ENCODE measurements around the gene CLRN2. TPM values are rescaled to one million over a fixed set of nuclear protein-coding genes. Genes with fewer than 3 reads are reported as not detected.

Gene CLRN2
- total RNA-seq, 1 donor from 2014 or later = not detected

GRCh38 chr4:17502756-17503155 lies 12.2 kb upstream of the CLRN2 start:
- TF ChIP-seq CTCF (IDR thresholded peaks at IDR 0.05; ENCODE audit: partially characterized antibody, unreplicated experiment) = no peak
- peaks cover 3% of the 10 kb centered on the region for H3K27me3 Mint-ChIP-seq (ENCODE audit: unreplicated experiment)
- no peak overlapping the region for H3K4me3 Mint-ChIP-seq (ENCODE audit: unreplicated experiment)
- H3K9me3 Mint-ChIP-seq (ENCODE audit: unreplicated experiment) = peaks cover 3% of the 10 kb centered on the region
- H3K27ac Mint-ChIP-seq (ENCODE audit: unreplicated experiment) = no peak overlapping the region
- peaks cover 10% of the 10 kb centered on the region for H3K4me1 Mint-ChIP-seq (ENCODE audit: low read depth, unreplicated experiment)
- no peak for DNase-seq
- H3K36me3 Mint-ChIP-seq (ENCODE audit: unreplicated experiment) = peaks cover 4% of the 10 kb centered on the region

DNA sequence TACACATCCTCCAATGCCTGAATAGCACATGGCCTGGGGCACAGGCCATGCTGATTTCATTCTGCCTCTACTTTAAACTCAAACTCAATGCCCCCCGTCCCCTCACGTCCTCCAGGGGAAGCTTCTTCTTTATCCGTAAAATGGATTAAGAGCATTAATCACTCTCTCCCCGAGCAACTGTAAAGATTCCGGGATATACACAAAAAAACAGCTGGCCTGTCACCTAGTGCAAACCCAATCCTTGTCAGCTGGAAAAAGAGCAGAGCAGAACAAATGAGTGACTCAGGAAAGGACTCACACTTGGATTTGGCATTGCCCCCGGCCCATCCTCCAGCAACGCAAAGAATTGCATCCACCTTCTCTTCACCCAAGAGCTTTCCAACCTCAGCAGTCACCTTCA lies 10.9 kb upstream of the CLRN2 start:
- no peak overlapping the region for H3K4me3 Mint-ChIP-seq (ENCODE audit: unreplicated experiment)
- TF ChIP-seq CTCF (IDR thresholded peaks at IDR 0.05; ENCODE audit: partially characterized antibody, unreplicated experiment) = no peak
- H3K36me3 Mint-ChIP-seq (ENCODE audit: unreplicated experiment) = peaks cover 4% of the 10 kb centered on the region

DNA sequence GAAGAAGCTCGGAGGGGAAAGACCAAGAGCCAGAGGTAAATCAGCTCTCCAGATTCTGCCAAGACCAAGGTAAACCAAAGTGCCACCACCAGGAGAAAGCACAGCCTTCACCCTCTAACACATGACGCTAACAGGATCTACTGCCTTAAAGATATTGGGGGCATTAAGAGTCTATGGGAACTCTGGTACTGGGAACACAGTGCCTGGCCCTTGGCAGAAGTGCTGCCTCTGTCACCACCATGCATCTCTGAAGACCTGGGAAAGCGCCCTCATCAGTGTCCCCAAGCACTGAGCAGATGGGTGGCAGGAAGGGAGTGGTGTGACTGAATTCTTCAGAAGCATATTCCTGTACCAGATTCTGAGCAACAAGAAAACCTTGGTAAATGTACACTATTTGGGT lies 4.4 kb upstream of the CLRN2 start:
- no peak for TF ChIP-seq CTCF (IDR thresholded peaks at IDR 0.05; ENCODE audit: partially characterized antibody, unreplicated experiment)
- H3K4me1 Mint-ChIP-seq (ENCODE audit: low read depth, unreplicated experiment) = peaks cover 14% of the 10 kb centered on the region
- no peaks in the 10 kb centered on the region for H3K36me3 Mint-ChIP-seq (ENCODE audit: unreplicated experiment)
- peak overlapping the region; percentile 93 for H3K4me3 Mint-ChIP-seq (ENCODE audit: unreplicated experiment)
- peaks cover 2% of the 10 kb centered on the region for H3K27me3 Mint-ChIP-seq (ENCODE audit: unreplicated experiment)
- H3K9me3 Mint-ChIP-seq (ENCODE audit: unreplicated experiment) = peaks cover 4% of the 10 kb centered on the region
- no peak for DNase-seq
- H3K27ac Mint-ChIP-seq (ENCODE audit: unreplicated experiment) = peak overlapping the region; percentile 18

More for the DNA sequence above, 10.9 kb upstream of the CLRN2 start:
- Mint-ChIP-seq H3K4me1 (ENCODE audit: low read depth, unreplicated experiment) (peaks cover 10% of the 10 kb centered on the region), H3K27ac (ENCODE audit: unreplicated experiment) (no peak overlapping the region), H3K9me3 (ENCODE audit: unreplicated experiment) (peaks cover 3% of the 10 kb centered on the region), H3K27me3 (ENCODE audit: unreplicated experiment) (peaks cover 3% of the 10 kb centered on the region)
- no peak for DNase-seq

DNA sequence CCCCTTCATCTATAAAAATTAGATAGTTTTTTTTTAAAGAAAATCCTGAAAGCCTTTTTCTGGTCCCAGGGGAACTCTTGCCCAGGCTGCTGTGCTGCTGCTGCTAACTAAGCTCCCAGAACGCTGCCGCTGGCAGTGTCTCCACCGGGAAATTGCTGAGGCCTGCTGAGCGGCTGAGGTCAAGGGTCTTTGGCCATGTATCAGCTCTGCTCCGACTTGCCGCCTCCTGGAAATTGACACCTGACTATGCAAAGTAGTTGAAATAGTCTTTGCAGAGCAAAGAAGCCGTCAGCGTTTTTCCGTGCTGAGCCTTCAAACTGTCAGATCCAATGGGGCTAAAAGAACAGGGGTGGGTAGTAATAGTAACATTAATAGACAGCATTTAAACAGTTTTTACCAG lies 3.9 kb upstream of the CLRN2 start:
- peak; percentile 62 for DNase-seq
- H3K27ac Mint-ChIP-seq (ENCODE audit: unreplicated experiment) = no peak overlapping the region
- H3K4me3 Mint-ChIP-seq (ENCODE audit: unreplicated experiment) = peak overlapping the region; percentile 93
- H3K9me3 Mint-ChIP-seq (ENCODE audit: unreplicated experiment) = peaks cover 4% of the 10 kb centered on the region
- peaks cover 2% of the 10 kb centered on the region for H3K27me3 Mint-ChIP-seq (ENCODE audit: unreplicated experiment)
- TF ChIP-seq CTCF (IDR thresholded peaks at IDR 0.05; ENCODE audit: partially characterized antibody, unreplicated experiment) = no peak
- peaks cover 14% of the 10 kb centered on the region for H3K4me1 Mint-ChIP-seq (ENCODE audit: low read depth, unreplicated experiment)
- no peaks in the 10 kb centered on the region for H3K36me3 Mint-ChIP-seq (ENCODE audit: unreplicated experiment)

- Mint-ChIP-seq H3K9me3 (ENCODE audit: unreplicated experiment) (peaks cover 4% of the 10 kb centered on the region), H3K4me1 (ENCODE audit: low read depth, unreplicated experiment) (peaks cover 14% of the 10 kb centered on the region), H3K36me3 (ENCODE audit: unreplicated experiment) (no peaks in the 10 kb centered on the region), H3K27ac (ENCODE audit: unreplicated experiment) (peak overlapping the region; percentile 54), H3K4me3 (ENCODE audit: unreplicated experiment) (peak overlapping the region; percentile 93), H3K27me3 (ENCODE audit: unreplicated experiment) (peaks cover 2% of the 10 kb centered on the region)
- DNase-seq = peak; percentile 53
- TF ChIP-seq CTCF (IDR thresholded peaks at IDR 0.05; ENCODE audit: partially characterized antibody, unreplicated experiment) = no peak
Measured at GRCh38 chr4:17511509-17511949, 3.4 kb upstream of the CLRN2 start.
